OCI-LY7 (cell line): ENCODE data around the gene SHH. TPM values are rescaled to one million over a fixed set of nuclear protein-coding genes. Genes with fewer than 3 reads are reported as not detected.

ENCODE experiments used
- BruUV-seq: library from RNA; stranded (reverse); fragments of 400-500 nt; replicated peaks from 2 replicates; lab custom pipeline; 2021; lab: Mats Ljungman, UMichigan
- CTCF ChIA-PET: fragments of 300-600 bp; sonication (Branson Sonifier 250); formaldehyde crosslinking; loops from one replicate; lab custom pipeline; 2022; ENCODE audit warnings: antibody characterized with exemption; ENCODE audit not compliant: unreplicated experiment; lab: Charles Lee
- POLR2A ChIA-PET: fragments of 300-600 bp; sonication (Branson Sonifier 250); formaldehyde crosslinking; loops from one replicate; lab custom pipeline; 2022; ENCODE audit warnings: antibody characterized with exemption; lab: Charles Lee
- DNase-seq: peaks from one replicate; pipeline ENCODE4 v3.0.0-alpha.2; 2015; ENCODE audit warnings: low spot score
- H2AFZ ChIP-seq: fragments of 200-600 bp; sonication (generic), shearing (Covaris generic); 2 replicates; pipeline ENCODE4 v1.6.1; 2014; ENCODE audit warnings: mild to moderate bottlenecking, antibody characterized with exemption, low read length, moderate library complexity
- H3K27ac ChIP-seq: fragments of 200-600 bp; sonication (generic); 2 replicates; pipeline ENCODE4 v1.5.1; 2014; ENCODE audit warnings: mixed run types, low read depth, mild to moderate bottlenecking, moderate library complexity, low read length, inconsistent platforms; ENCODE audit not compliant: poor library complexity, severe bottlenecking
- H3K36me3 ChIP-seq: fragments of 200-600 bp; sonication (generic); 2 replicates; pipeline ENCODE4 v1.6.1; 2014; ENCODE audit warnings: mild to moderate bottlenecking, antibody characterized with exemption, low read length, moderate library complexity, mixed read lengths; ENCODE audit not compliant: insufficient read depth
- H3K4me1 ChIP-seq: fragments of 200-600 bp; sonication (generic); 2 replicates; pipeline ENCODE4 v1.5.1; 2014; ENCODE audit warnings: mild to moderate bottlenecking, low read length; ENCODE audit not compliant: insufficient read depth, poor library complexity, severe bottlenecking
- H3K4me2 ChIP-seq: fragments of 200-600 bp; sonication (generic); 2 replicates; pipeline ENCODE4 v1.6.1; 2014; ENCODE audit warnings: mild to moderate bottlenecking, low read length
- H3K4me3 ChIP-seq: fragments of 200-600 bp; sonication (generic); 2 replicates; pipeline ENCODE4 v1.5.1; 2014; ENCODE audit warnings: mild to moderate bottlenecking, low read depth, low read length; ENCODE audit not compliant: poor library complexity, severe bottlenecking
- H3K79me2 ChIP-seq: fragments of 200-600 bp; sonication (generic); 2 replicates; pipeline ENCODE4 v1.6.1; 2016; ENCODE audit warnings: low read depth, mild to moderate bottlenecking, low read length, moderate library complexity, mixed read lengths; ENCODE audit not compliant: insufficient read depth
- H3K9me2 ChIP-seq: fragments of 200-600 bp; sonication (generic); 2 replicates; pipeline ENCODE4 v1.6.1; 2016; ENCODE audit warnings: mild to moderate bottlenecking, low read length, mixed read lengths; ENCODE audit not compliant: insufficient read depth
- H3K9me3 ChIP-seq: fragments of 200-600 bp; sonication (generic); 2 replicates; pipeline ENCODE4 v1.6.1; 2014; ENCODE audit warnings: mild to moderate bottlenecking, mixed run types, low read length, mixed read lengths
- H4K20me1 ChIP-seq: fragments of 200-600 bp; sonication (generic); 2 replicates; pipeline ENCODE4 v1.6.1; 2014; ENCODE audit warnings: mild to moderate bottlenecking, antibody characterized with exemption, low read length, moderate library complexity, mixed read lengths; ENCODE audit not compliant: insufficient read depth
- CTCF ChIP-seq: fragments of 200-600 bp; sonication (generic); conservative IDR thresholded peaks from 2 replicates; pipeline ENCODE4 v1.5.1; 2014; ENCODE audit warnings: mild to moderate bottlenecking, antibody characterized with exemption, low read length, moderate library complexity, mixed read lengths
- EZH2phosphoT487 ChIP-seq: fragments of 200-600 bp; sonication (generic); IDR thresholded peaks from 2 replicates; pipeline ENCODE4 v1.6.1; 2018; ENCODE audit warnings: low read depth, borderline replicate concordance, mild to moderate bottlenecking, mixed run types, antibody characterized with exemption, low read length, moderate library complexity, mixed read lengths
- intact Hi-C: fragments of 100-400 bp; cut with micrococcal nuclease; formaldehyde crosslinking; loops from one replicate; pipeline ENCODE4 v1.10.0; 2022; ENCODE audit not compliant: unreplicated experiment
- total RNA-seq, 2 experiments: library from RNA; depleted of rRNA in 1 of 2; stranded (reverse); fragments of >200 nt in 1 of 2; shearing (Covaris generic) in 1 of 2; gene quantifications; 2 replicates each; pipeline ENCODE4 v1.2.3, GENCODE V29; 2014 to 2022

Gene SHH
- total RNA-seq, 2 experiments from 2014 or later: not detected

DNA sequence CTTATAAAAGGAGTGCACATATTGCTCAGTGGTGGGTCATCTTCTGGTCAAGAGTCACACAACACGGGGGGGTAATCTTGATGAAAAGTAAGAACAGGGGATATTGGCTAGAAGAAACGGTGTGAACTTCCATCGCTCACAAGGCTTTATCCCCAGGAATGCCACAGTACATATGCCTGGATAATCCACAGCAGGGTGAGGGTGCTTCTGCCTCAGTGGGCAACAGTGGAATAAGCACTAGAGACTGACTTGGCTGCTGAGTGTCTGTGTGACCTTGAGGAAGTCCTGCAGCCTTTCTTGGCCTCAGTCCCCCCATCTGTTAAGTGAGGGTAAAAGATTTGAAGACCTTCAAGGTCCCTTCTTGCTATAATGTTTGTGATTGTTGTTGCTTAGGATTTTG is 44.9 kb upstream of the SHH start:
- no peak overlapping the region for H2AFZ ChIP-seq
- no peak for DNase-seq
- no peaks in the 10 kb centered on the region for H3K79me2 ChIP-seq
- no peak for TF ChIP-seq CTCF
- no peak for TF ChIP-seq EZH2phosphoT487
- CTCF ChIA-PET: no interaction called here
- no peaks in the 10 kb centered on the region for H3K4me1 ChIP-seq
- no peak overlapping the region for H3K4me3 ChIP-seq
- no peak overlapping the region for H3K4me2 ChIP-seq
- H3K9me2 ChIP-seq: no peaks in the 10 kb centered on the region
- no peaks in the 10 kb centered on the region for H3K9me3 ChIP-seq
- H4K20me1 ChIP-seq: no peaks in the 10 kb centered on the region
- no peaks in the 10 kb centered on the region for H3K36me3 ChIP-seq
- H3K27ac ChIP-seq: no peak overlapping the region
- BruUV-seq: no TSS peak
- POLR2A ChIA-PET: no interaction called here
- intact Hi-C loops: no loop called here

DNA sequence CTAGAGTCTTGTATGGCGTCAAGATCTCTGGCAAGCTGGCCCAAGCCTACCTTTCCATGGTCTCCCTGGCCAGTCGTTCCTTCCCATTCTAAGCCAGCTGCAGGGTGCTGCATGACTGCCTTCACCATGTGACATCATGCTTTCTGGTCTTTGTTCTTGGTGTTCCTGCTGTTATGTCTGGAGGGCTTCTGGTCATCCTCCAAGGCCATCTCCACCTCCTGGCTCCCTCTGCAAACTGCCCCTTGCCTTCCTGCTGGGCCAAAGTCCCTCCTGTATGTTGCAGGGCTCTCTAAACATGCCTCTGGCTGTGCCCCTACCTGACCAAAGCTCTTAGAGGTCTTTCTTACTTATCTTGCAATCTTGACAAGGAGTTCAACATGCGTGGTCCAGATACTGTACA is 44.4 kb upstream of the SHH start:
- CTCF ChIA-PET: no interaction called here
- H3K9me2 ChIP-seq: no peaks in the 10 kb centered on the region
- POLR2A ChIA-PET: no interaction called here
- no peak for DNase-seq
- no peaks in the 10 kb centered on the region for H3K9me3 ChIP-seq
- no peaks in the 10 kb centered on the region for H3K36me3 ChIP-seq
- no peaks in the 10 kb centered on the region for H4K20me1 ChIP-seq
- intact Hi-C loops: no loop called here
- no peak overlapping the region for H3K27ac ChIP-seq
- H3K4me1 ChIP-seq: no peaks in the 10 kb centered on the region
- H3K79me2 ChIP-seq: no peaks in the 10 kb centered on the region
- H2AFZ ChIP-seq: no peak overlapping the region
- TF ChIP-seq EZH2phosphoT487: no peak
- TF ChIP-seq CTCF: no peak
- no peak overlapping the region for H3K4me2 ChIP-seq
- no TSS peak for BruUV-seq
- H3K4me3 ChIP-seq: no peak overlapping the region

DNA sequence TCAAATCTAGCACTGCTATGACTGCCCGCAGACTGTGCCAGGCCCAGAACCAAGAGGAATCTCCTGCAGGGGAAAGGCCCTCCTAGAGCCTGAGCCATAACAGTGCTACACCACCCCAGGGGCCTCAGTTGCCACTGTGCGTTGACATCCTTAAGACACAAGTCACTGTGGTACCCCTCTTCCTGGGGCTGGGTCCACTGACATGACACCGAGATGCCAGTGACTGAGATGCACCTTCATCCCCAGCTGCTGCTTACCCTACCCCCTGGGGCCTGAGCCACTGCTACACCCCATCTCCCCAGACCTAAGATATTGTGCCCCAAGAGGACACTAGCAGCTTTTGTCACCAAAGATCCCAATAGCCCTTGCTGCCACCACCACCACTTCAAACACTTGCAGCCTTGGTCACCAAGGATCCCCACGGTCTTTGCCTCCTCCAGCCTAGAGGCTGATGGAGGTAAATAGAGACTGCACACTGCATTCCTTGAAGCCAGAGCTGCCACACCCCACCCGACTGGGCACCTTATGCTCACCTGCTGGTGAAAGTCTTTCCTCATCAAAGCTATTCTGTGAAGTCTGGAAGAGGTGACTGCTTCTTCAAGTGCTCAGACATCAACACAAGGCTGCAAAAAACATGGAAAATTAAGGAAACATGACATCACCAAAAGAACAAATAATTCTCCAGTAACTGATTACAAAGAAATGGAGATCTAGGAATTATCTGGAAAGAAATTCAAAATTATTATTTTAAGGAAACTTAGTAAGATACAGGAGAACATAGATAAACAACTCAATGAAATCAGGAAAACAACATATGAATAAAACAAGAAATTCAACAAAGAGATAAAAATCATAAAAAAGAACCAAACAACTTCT is 40.4 kb upstream of the SHH start:
- Histone ChIP-seq H3K9me3 (no peaks in the 10 kb centered on the region), H3K9me2 (no peaks in the 10 kb centered on the region), H3K4me3 (no peak overlapping the region), H3K4me1 (no peaks in the 10 kb centered on the region), H3K27ac (no peak overlapping the region), H3K4me2 (no peak overlapping the region), H3K79me2 (no peaks in the 10 kb centered on the region), H4K20me1 (no peaks in the 10 kb centered on the region), H3K36me3 (no peaks in the 10 kb centered on the region), H2AFZ (no peak overlapping the region)
- ChIA-PET POLR2A (no interaction called here), CTCF (no interaction called here)
- BruUV-seq: no TSS peak
- DNase-seq: no peak
- no peak for TF ChIP-seq CTCF
- no peak for TF ChIP-seq EZH2phosphoT487
- intact Hi-C loops: no loop called here
